HG02588 (cell line): ENCODE results near the gene ACAN.

Experiments used
- ATAC-seq: cut with Tn5 transposase; IDR thresholded peaks from one replicate; pipeline ENCODE4 v1.9.1; 2021; ENCODE audit warnings: mild to moderate bottlenecking, moderate library complexity; ENCODE audit not compliant: unreplicated experiment

Gene ACAN

GRCh38 chr15:88800738-88801137 is 2.5 kb upstream of the ACAN start:
- ATAC-seq = no peak

DNA sequence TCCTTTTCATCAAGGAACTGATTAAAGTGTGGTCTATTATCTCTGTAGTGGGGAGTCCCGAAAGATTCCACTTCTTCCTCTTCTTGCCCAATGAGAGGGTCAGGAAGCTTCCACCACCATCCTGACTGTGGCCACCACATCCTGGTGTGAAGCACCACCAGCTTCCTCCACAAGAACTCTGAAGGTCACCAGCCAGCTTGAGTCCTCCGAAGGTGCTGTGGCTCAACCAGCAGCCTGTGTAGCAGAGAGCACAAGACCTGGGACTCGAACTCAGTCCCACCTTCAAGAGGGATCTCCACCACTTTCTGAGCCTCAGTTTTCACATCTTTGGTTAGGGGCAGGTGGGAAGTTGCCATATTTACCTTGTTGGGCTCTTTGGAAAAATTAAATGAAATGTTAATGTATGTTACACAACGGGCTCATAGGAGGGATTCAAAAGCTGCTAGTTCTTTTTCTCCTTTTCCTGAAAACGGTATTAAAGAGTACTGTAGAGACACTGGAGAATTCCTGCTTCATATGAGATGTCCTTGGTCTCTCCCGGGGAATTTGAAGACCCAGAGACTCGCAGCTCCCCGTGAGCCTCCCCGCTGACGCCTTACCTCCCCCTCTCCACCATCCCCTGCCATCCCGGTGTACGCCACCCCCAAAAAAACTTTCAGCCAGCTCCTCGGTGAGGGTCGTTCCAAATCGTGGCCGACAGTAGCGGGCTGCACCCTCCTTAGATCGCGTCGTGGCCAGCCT is 816 bp upstream of the ACAN start:
- no peak for ATAC-seq

DNA sequence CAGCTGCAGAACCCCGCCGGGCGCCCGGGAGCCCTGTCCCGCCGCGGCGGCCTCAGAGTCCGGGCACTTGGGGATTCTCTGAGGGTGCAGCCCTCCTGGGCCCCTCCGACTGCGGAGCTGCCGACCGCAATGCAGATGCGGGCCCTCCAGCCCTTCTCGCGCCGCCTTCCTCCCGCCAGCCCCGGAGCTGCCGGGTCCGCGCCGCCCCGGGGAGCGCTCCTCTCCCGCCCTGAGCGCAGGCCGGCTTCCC is 320 bp upstream of the ACAN start:
- no peak for ATAC-seq

DNA sequence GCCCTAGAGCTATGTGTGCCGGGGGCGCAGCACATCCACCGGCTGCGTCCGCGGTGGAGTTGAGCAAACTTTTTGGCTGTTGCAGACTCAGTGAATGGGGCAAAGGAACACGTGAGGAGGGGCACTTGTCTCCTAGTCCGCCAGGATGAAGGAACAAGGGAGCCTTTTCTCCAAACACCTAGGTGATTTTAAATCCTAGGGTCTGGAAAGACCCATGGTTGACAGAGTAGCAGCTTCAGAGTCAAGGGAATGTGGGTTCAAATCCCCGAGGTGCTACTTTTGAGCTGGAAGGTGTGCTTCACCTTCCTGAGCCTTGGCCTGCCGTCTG is 648 bp downstream of the ACAN start:
- ATAC-seq = no peak

GRCh38 chr15:88804257-88804656 is 1.0 kb downstream of the ACAN start:
- ATAC-seq = no peak

- ATAC-seq = no peak
Measured at GRCh38 chr15:88805031-88805780, 2.0 kb downstream of the ACAN start.

DNA sequence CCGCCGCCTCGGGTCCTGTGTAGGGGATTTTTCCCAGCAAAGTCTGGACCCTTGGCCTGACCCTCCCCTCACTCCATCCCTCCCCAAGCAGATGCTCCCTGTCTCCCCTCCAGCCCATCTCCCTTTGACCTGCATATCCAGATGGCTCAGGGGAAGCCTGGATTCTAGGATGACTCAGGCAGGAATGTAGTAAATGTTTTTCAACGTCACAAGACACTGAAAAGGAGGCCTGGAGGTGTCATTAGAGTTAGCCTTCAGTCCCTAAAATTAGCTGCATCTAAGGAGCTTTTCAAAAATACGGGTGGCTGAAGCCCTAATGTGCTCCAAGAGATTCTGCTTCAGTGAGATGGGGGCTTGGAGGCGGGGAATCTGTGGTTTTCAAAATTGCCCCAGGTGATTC is 7.2 kb downstream of the ACAN start:
- ATAC-seq = no peak

DNA sequence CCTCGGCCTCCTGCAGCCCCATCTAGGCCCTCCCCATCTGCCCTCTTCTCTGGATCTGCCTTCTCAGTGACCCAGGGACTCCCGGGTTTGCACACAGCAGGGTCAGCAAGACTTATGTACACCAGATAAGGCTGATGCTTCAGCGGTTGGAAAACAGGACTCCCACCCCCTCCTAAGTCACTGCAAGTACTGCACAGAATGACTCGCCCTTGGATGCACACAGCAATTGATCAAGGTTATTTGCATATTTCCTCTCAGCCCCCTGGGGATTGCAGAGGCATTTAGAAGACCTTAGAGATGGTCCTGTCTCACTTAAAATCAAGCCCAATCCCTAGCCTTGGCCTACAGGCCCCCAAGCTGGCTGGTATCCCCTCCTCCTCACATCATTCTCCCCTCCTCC is 8.9 kb downstream of the ACAN start:
- ATAC-seq = no peak

DNA sequence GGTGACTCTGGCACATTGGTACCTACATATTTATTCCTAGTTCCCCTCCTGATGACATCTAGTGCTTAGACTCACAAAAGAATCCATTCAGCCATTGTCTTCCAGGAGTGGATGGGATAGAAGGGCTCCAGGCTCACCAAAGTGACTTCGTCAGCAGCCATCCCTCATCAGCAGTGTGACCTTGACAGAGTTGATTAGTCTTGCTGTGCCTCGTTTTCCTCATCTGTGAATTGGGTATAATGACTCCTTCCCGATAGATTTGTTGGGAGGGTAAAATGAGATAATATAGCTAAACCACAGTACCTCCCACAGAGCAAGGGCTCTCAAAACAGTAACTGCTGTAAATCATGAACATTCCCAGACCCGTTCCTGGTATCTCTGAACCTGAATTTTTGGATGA is 10.7 kb downstream of the ACAN start:
- ATAC-seq = no peak

GRCh38 chr15:88814393-88814792 is 11.2 kb downstream of the ACAN start:
- ATAC-seq = no peak

DNA sequence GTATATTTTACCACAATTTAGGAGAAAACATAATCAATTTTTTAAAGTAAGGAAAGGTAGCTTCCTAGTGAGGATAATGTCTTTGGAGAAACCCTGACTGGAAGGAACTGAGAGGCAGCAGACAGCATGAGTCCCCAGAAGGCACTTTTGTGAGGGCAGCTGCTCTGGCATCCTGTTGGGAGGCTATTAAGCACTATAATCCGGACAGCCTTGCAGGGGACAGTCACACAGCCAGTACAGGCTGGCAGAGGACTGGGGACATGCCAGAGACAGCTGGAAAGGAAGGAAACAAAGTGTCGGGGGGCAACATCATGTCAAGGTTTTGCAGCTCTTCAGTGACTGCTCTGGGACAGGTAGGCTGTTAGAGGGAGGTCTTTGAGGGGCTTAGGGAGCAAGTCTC is 15.7 kb downstream of the ACAN start:
- ATAC-seq = no peak

DNA sequence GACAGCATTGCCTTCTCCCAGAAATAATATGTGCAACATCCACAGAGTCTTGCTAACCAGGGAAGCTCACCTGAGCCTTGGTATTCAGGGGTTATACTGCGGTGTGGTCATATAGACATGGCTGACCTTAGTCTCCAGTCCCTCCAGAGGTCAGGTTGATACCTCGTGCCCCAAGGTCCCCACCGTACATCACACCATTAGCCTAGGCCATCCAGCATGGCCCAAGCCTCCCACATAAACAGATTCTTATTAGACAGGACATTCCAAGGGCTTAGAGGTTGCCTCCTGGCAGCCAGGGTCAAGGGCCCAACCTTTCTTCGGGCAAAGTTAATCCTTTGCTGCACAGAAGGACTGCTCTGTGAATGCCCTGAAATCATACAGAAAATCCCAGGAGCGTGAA is 18.8 kb downstream of the ACAN start:
- ATAC-seq = no peak

DNA sequence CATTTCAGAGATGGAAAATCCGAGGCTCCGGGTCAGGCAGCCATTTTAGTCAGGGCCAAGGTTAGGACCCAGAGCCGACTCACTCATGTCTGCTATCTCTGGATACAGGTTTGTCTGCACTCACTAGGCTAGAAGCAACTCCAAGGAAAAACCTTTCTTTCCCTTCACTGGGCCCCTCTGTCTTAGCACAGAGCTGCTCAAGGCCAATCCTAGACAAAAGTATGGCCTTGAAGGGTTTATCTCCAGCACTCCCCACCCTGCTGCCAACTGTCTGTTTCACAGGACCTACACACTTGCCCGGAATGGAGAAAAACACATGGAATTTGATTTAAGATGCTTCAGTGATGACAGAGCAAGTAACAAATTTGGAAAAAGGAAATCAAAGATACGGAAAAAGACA is 25.6 kb downstream of the ACAN start:
- no peak for ATAC-seq

DNA sequence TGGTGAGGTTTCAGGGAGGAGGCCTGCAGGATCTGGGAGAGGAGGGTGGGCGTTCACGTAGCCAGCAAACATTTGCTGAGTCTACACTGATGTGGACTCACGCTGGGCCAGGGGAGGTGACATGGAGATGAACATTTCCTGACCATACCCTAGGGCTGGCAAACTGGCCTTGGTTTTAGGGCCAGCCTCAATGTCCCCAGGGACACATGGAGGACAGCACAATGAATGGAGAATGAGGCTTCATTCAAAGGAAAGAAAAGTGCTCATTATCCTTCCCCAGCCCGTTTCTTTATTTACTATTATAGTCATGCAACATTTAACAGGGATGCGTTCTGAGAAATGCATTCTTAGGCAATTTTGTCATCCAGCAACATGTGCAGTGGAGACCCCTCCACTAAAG is 26.8 kb downstream of the ACAN start:
- ATAC-seq = no peak

DNA sequence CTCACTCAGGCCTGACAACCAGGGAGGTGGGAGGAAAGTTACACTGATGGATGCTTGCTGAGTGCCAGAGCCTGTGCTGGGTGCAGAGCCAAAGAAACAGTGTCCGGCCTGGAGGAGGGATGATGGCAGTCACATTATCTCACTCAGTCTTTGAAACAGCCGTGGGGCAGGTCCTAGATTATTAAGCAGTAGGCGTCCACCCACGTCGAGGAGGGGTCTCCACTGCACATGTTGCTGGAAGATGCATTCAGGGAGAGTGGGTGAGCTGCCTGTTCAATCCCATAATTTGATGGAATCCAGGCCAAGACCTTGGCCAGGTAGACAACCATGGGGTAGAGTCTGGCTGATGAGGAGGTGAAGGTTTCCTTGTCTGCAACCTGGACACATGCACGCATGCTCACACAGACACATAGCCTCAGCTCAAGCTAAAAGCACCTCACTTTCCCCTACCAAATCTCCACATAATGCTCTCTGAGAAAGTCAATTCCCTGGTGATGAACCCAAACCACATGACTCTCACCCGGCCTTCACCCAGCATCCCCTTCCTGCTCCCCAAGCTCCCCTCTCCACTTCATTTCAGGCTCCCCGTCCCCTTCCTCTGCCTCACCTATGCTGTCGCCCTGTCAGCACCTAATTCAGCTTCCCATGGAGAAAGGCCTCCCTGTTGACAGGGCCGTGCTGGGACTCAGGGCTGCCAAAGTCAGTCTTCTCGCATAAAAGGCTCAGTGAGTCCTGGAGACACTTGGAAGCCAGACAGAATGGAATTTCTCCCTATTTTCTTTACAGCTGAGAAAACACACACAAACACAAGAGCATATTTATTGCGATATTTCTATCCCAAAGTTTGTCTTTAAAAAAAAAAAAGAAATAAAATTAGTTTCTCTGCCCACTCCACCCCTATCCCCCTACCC is 29.8 kb downstream of the ACAN start:
- ATAC-seq = no peak

DNA sequence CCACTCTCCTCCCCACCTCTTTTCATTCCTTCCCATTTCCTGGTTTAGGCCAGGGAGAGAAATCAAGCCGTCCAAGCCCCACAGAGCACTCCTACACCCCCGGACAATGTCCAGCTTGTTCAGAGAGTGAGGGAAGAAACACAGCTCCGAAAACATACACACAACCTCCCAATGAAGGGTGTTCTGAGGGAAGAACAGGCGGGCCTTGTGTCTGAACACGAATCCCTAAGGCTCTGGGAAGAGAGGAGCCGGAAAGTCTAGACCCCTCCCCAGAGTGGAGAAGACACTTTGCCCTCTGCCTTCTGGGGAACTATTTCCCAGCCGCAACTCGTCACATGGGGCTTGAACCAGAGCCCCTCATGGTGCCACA is 30.5 kb downstream of the ACAN start:
- ATAC-seq = no peak

GRCh38 chr15:88834211-88834812 is 31.1 kb downstream of the ACAN start:
- ATAC-seq = no peak

- ATAC-seq = no peak
Measured at GRCh38 chr15:88835119-88835518, 31.9 kb downstream of the ACAN start.

DNA sequence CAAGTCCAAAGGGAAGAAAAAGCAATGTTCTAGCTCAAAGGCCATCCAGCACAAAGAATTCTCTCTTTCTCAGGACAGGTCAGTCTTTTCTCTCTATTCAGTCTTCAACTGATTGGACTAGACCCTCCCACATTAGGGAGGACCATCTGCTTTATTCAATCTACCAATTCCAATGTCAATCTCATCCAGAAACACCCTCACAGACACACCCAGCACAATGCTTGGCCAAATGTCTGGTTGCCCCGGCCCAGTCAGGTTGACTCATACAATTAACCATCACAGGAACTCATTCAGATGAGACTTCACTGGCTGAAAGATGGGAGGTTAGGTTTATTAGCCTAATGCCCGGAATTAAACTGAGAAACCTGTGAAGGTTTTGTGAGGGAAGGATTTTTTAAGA is 32.4 kb downstream of the ACAN start:
- ATAC-seq = no peak

DNA sequence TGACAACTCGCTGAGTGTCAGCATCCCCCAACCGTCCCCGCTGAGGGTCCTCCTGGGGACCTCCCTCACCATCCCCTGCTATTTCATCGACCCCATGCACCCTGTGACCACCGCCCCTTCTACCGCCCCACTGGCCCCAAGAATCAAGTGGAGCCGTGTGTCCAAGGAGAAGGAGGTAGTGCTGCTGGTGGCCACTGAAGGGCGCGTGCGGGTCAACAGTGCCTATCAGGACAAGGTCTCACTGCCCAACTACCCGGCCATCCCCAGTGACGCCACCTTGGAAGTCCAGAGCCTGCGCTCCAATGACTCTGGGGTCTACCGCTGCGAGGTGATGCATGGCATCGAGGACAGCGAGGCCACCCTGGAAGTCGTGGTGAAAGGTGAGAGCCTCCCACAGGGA is 35.4 kb downstream of the ACAN start:
- ATAC-seq = no peak

GRCh38 chr15:88839146-88839545 is 35.9 kb downstream of the ACAN start:
- ATAC-seq = no peak

- ATAC-seq = no peak
Measured at GRCh38 chr15:88839961-88840360, 36.7 kb downstream of the ACAN start.
